ENCODE data around the gene SPDL1.
A peak's percentile ranks its signal among the peaks of the same experiment; 100 is the strongest.

The SPDL1 gene

GRCh38 chr5:169632946-169633345, 49.4 kb downstream of the SPDL1 start:
- no peak for DNase-seq

- DNase-seq, result no peak
Observed at GRCh38 chr5:169634606-169635005, 51.0 kb downstream of the SPDL1 start.

- DNase-seq, result no peak
Observed at GRCh38 chr5:169635936-169636335, 52.4 kb downstream of the SPDL1 start.

GRCh38 chr5:169636477-169637084, 53.0 kb downstream of the SPDL1 start:
- DNase-seq, result no peak

- DNase-seq, result peak; percentile 68 to 69
Observed at GRCh38 chr5:169637085-169637548, 53.5 kb downstream of the SPDL1 start, which contains the start of gene DOCK2. Gene DOCK2, plus strand, starts transcription at chr5:169637275. Its CDS starts 52 bp downstream, at chr5:169637327.

- DNase-seq, result peak; percentile 61 to 75
Observed at GRCh38 chr5:169637549-169638121, 54.1 kb downstream of the SPDL1 start.

GRCh38 chr5:169641253-169641652, 57.7 kb downstream of the SPDL1 start:
- no peak for DNase-seq

- DNase-seq, result no peak
Observed at GRCh38 chr5:169646856-169647255, 63.3 kb downstream of the SPDL1 start.

- peak in 1 of 2 donors; percentile 17 for DNase-seq
Observed at GRCh38 chr5:169647566-169647965, 64.0 kb downstream of the SPDL1 start.

- no peak for DNase-seq
Observed at GRCh38 chr5:169648725-169649310, 65.2 kb downstream of the SPDL1 start.

- peak in 1 of 2 donors; percentile 31 for DNase-seq
Observed at GRCh38 chr5:169649486-169649885, 65.9 kb downstream of the SPDL1 start.

- peak in 1 of 2 donors; percentile 47 for DNase-seq
Observed at GRCh38 chr5:169650701-169651331, 67.2 kb downstream of the SPDL1 start.

- no peak for DNase-seq
Observed at GRCh38 chr5:169651526-169651925, 68.0 kb downstream of the SPDL1 start.

GRCh38 chr5:169652057-169652456, 68.5 kb downstream of the SPDL1 start:
- DNase-seq, result no peak

- DNase-seq, result no peak
Observed at GRCh38 chr5:169653091-169653490, 69.5 kb downstream of the SPDL1 start.
